ENCODE results near the gene ISLR2. TPM values are rescaled to one million over a fixed set of nuclear protein-coding genes. Genes with fewer than 3 reads are reported as not detected.

ISLR2 gene
- total RNA-seq, 6 experiments from 2014 or later, result 0.07 TPM; not detected in 5

Other genes with a start within 250 kb of the ISLR2 start
- 100 to 1,000 TPM; 235 to 309 (median 288) TPM for gene LOXL1, start 204.1 kb upstream of the ISLR2 start, total RNA-seq (2021; fragmentation: NEBNext Ultra II Directional; extraction: Animal tissue kit (Norgen Biotek cat#: 25700))
- 10 to 100 TPM; 21.4 to 30.6 (median 24.7) TPM for gene STOML1, start 138.3 kb upstream of the ISLR2 start, total RNA-seq (2021; fragmentation: NEBNext Ultra II Directional; extraction: Animal tissue kit (Norgen Biotek cat#: 25700))
- 10 to 100 TPM; 45.2 to 51.8 (median 47.5) TPM for gene PML, start 135.9 kb upstream of the ISLR2 start, total RNA-seq (2021; fragmentation: NEBNext Ultra II Directional; extraction: Animal tissue kit (Norgen Biotek cat#: 25700))
- gene GOLGA6A, start 48.0 kb upstream of the ISLR2 start, total RNA-seq (2021; fragmentation: NEBNext Ultra II Directional; extraction: Animal tissue kit (Norgen Biotek cat#: 25700)), result not detected
- 1 to 10 TPM; 1.7 to 6.3 (median 1.9) TPM for gene ISLR, start 43.1 kb downstream of the ISLR2 start, total RNA-seq (2021; fragmentation: NEBNext Ultra II Directional; extraction: Animal tissue kit (Norgen Biotek cat#: 25700))
- 1 to 10 TPM; 2.2 to 3.2 (median 2.6) TPM for gene STRA6, start 72.2 kb downstream of the ISLR2 start, total RNA-seq (2021; fragmentation: NEBNext Ultra II Directional; extraction: Animal tissue kit (Norgen Biotek cat#: 25700))
- under 1 TPM in 1 of 6 experiments, not detected in 5; 0.30 TPM for gene CCDC33, start 105.7 kb downstream of the ISLR2 start, total RNA-seq (2021; fragmentation: NEBNext Ultra II Directional; extraction: Animal tissue kit (Norgen Biotek cat#: 25700))
- under 1 TPM in 4 of 6 experiments, not detected in 2; 0.12 to 0.17 (median 0.14) TPM for gene CYP11A1, start 237.1 kb downstream of the ISLR2 start, total RNA-seq (2021; fragmentation: NEBNext Ultra II Directional; extraction: Animal tissue kit (Norgen Biotek cat#: 25700))